ENCODE data around the gene NCAPG.

The NCAPG gene

DNA sequence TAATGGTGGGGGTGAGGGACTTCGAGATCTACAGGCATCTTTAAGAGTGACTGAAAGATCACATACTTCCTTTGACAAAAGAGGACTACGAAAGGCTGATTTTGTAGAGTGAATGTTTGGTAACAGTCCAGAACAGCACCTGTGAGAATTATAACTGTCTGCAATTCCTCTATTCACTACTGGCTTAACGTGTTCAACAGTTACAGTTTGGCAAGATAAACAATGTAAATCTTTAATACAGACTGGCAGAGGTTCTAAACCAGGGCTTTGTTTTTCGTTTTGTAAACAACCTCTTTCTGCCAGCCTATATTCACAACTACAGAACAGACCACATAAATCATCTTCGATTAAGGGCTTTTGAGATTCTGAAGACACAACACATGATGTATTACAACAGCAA, 66.9 kb downstream of the NCAPG start:
- no peak for DNase-seq

GRCh38 chr4:17884063-17884462, 73.3 kb downstream of the NCAPG start:
- no peak for DNase-seq

- DNase-seq, result no peak
Measured at GRCh38 chr4:17884511-17884910, 73.7 kb downstream of the NCAPG start.

- DNase-seq, result no peak
Measured at GRCh38 chr4:17889692-17890091, 78.9 kb downstream of the NCAPG start.

DNA sequence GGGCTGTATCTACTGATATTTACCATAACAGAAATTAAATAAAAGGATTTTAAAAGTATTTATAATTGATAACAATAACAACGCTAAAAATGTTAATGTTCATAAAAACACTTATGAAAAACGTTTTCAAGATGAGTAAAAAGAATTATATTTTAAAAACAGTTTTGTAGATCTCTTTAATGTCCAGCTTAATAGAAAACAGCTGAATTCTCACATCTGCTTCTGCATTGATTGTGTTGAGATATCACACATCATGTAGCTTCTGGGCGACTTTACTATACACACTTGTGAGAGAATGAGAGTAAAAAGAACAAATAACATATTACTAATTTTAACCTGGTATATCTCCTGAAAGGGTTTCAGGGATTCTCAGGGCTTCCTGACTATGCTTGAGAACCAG, 83.6 kb downstream of the NCAPG start:
- no peak for DNase-seq

Data from suppressor macrophage treated with lipopolysaccharide for 1 hour (primary cell).